HepG2 (cell line): ENCODE results near the gene EMILIN3. TPM values are rescaled to one million over a fixed set of nuclear protein-coding genes. Genes with fewer than 3 reads are reported as not detected.

Experiments used
- ATAC-seq: fragments of 200-7000 bp; cut with Tn5 transposase; 3 replicates; pipeline ENCODE4 v1.9.1; 2020; ENCODE audit warnings: mild to moderate bottlenecking, moderate library complexity
- BruUV-seq: library from RNA; stranded (reverse); fragments of 400-500 nt; replicated peaks from 2 replicates; lab custom pipeline; 2021; lab: Mats Ljungman, UMichigan
- CTCF ChIA-PET: fragments of 300-600 bp; formaldehyde crosslinking; extraction: SDS; loops from one replicate; lab custom pipeline; 2021; ENCODE audit warnings: low total read pairs, inconsistent platforms, low intra/inter-chr PET ratio; lab: Yijun Ruan, JAX
- POLR2A ChIA-PET: fragments of 350-600 bp; sonication (Branson Sonifier 250); formaldehyde crosslinking; loops from one replicate; lab custom pipeline; 2020; ENCODE audit warnings: antibody characterized with exemption, inconsistent platforms; lab: Yijun Ruan, JAX
- DNase-seq: peaks from one replicate; pipeline ENCODE4 v3.0.0-alpha.2; 2015; ENCODE audit warnings: low spot score
- FAIRE-seq: peaks from 3 replicates; lab custom pipeline; 2011; peaks lifted over from hg19 to GRCh38; lab: Jason Lieb, UNC
- H2AFZ ChIP-seq: one replicate; pipeline ENCODE4 v1.6.1; 2011; ENCODE audit warnings: low read length, inconsistent platforms
- H3K27ac ChIP-seq: fragments of 300-600 bp; 3 replicates; pipeline ENCODE4 v1.8.0; 2011; ENCODE audit warnings: mixed run types, mild to moderate bottlenecking, mixed read lengths, low read length, inconsistent platforms; ENCODE audit not compliant: insufficient read depth; ENCODE audit errors: extremely low read length
- H3K27me3 ChIP-seq, 2 experiments: fragments of 200-600 bp in 1 of 2; 2 replicates in 1 of 2; 3 replicates in 1 of 2; pipeline versions ENCODE4 v1.6.0 to v1.8.0; 2011; ENCODE audit warnings: low read length in 2 of 2, mild to moderate bottlenecking in 2 of 2, moderate library complexity in 2 of 2, inconsistent platforms in 1 of 2; ENCODE audit not compliant: insufficient read depth in 2 of 2, control insufficient read depth in 1 of 2
- H3K36me3 ChIP-seq, 2 experiments: fragments of 200-600 bp in 1 of 2; replicated peaks in 1 of 2; 2 replicates in 1 of 2; 3 replicates in 1 of 2; pipeline versions ENCODE4 v1.5.1 to v1.8.0; 2011; ENCODE audit warnings: low read length in 2 of 2, inconsistent platforms in 1 of 2; ENCODE audit not compliant: insufficient read depth in 2 of 2, control insufficient read depth in 1 of 2
- H3K4me1 ChIP-seq: 2 replicates; pipeline ENCODE4 v1.5.1; 2012; ENCODE audit warnings: low read length, inconsistent platforms; ENCODE audit not compliant: insufficient read depth
- H3K4me2 ChIP-seq: 2 replicates; pipeline ENCODE4 v1.6.0; 2011; ENCODE audit warnings: low read depth, low read length, inconsistent platforms
- H3K4me3 ChIP-seq, 3 experiments: fragments of 200-600 bp in 1 of 3; sonication (generic), shearing (Covaris generic) in 1 of 3; replicated peaks in 1 of 3; 2 replicates each; pipeline ENCODE4 v1.5.1; 2011 to 2016; ENCODE audit warnings: low read length in 3 of 3, inconsistent platforms in 2 of 3, low read depth in 2 of 3, mild to moderate bottlenecking in 2 of 3, control low read depth in 1 of 3, mixed read lengths in 1 of 3; ENCODE audit not compliant: insufficient read depth in 1 of 3
- H3K79me2 ChIP-seq: one replicate; pipeline ENCODE4 v1.6.1; 2011; ENCODE audit warnings: low read length, inconsistent platforms; ENCODE audit not compliant: insufficient read depth
- H3K9ac ChIP-seq: 2 replicates; pipeline ENCODE4 v1.6.0; 2011; ENCODE audit warnings: mild to moderate bottlenecking, low read depth, low read length, inconsistent platforms; ENCODE audit not compliant: insufficient read depth
- H3K9me3 ChIP-seq: 2 replicates; pipeline ENCODE4 v1.5.1; 2012; ENCODE audit warnings: mild to moderate bottlenecking, low read length
- H4K20me1 ChIP-seq: 2 replicates; pipeline ENCODE4 v1.6.0; 2011; ENCODE audit warnings: inconsistent platforms, mild to moderate bottlenecking, low read length, moderate library complexity; ENCODE audit not compliant: insufficient read depth
- ATF7 ChIP-seq, 2 experiments: fragments of 450-650 bp in 1 of 2; sonication (generic) in 1 of 2; formaldehyde crosslinking in 1 of 2; IDR thresholded peaks; 2 replicates each; pipeline versions ENCODE4 v1.4.0 to v1.6.1; 2016 to 2020; ENCODE audit warnings: antibody characterized with exemption in 1 of 2, mild to moderate bottlenecking in 1 of 2, missing genetic modification reagents in 1 of 2
- CEBPB ChIP-seq: IDR thresholded peaks from 2 replicates; pipeline ENCODE4 v1.6.1; 2011; ENCODE audit warnings: low read depth, low read length, improper control_type of control experiment, borderline replicate concordance
- GLI4 ChIP-seq: sonication (generic); formaldehyde crosslinking; IDR thresholded peaks from 2 replicates; pipeline ENCODE4 v1.5.1; 2020; ENCODE audit warnings: missing genetic modification reagents, mild to moderate bottlenecking, moderate library complexity, borderline replicate concordance
- HDAC2 ChIP-seq: sonication (generic); formaldehyde crosslinking; IDR thresholded peaks from 2 replicates; pipeline ENCODE4 v1.4.0; 2020; ENCODE audit warnings: missing genetic modification reagents
- HMG20B ChIP-seq: conservative IDR thresholded peaks from 2 replicates; pipeline ENCODE4 v1.6.1; 2016; ENCODE audit warnings: missing genetic modification reagents, missing compliant biosample characterization
- MXI1 ChIP-seq: IDR thresholded peaks from 3 replicates; pipeline ENCODE4 v1.6.1; 2012; ENCODE audit warnings: low read depth, low read length, inconsistent platforms, borderline replicate concordance
- RCOR2 ChIP-seq: IDR thresholded peaks from 2 replicates; pipeline ENCODE4 v1.6.1; 2016; ENCODE audit warnings: missing biosample characterization, missing genetic modification reagents
- SNAPC2 ChIP-seq: sonication (generic); formaldehyde crosslinking; IDR thresholded peaks from 2 replicates; pipeline ENCODE4 v1.8.1; 2022; ENCODE audit warnings: mild to moderate bottlenecking, missing genetic modification reagents
- TARDBP ChIP-seq: sonication (generic); formaldehyde crosslinking; IDR thresholded peaks from 2 replicates; pipeline ENCODE4 v1.8.0; 2022; ENCODE audit warnings: mild to moderate bottlenecking, missing genetic modification reagents
- ZFP1 ChIP-seq: IDR thresholded peaks from 2 replicates; pipeline ENCODE4 v1.6.1; 2016
- ZGPAT ChIP-seq: IDR thresholded peaks from 2 replicates; pipeline ENCODE4 v1.6.1; 2016; ENCODE audit warnings: mild to moderate bottlenecking
- ZNF292 ChIP-seq: sonication (generic); formaldehyde crosslinking; IDR thresholded peaks from 2 replicates; pipeline ENCODE4 v1.8.1; 2022; ENCODE audit warnings: mild to moderate bottlenecking, low read depth, missing genetic modification reagents, borderline replicate concordance
- ZNF382 ChIP-seq: sonication (generic); formaldehyde crosslinking; IDR thresholded peaks from 2 replicates; pipeline ENCODE4 v1.5.0; 2020; ENCODE audit warnings: missing genetic modification reagents, mild to moderate bottlenecking, borderline replicate concordance
- WGBS: methylation state at CpG from one replicate; pipeline ENCODE4 v1.1.6; 2017; ENCODE audit warnings: low lambda C conversion rate; 5-methylcytosine and 5-hydroxymethylcytosine counted together
- in situ Hi-C: cut with HindIII; loops from 2 replicates; pipeline ENCODE4 v1.10.0; 2017; ENCODE audit warnings: low pct_unique_long_range_greater_than_20kb; ENCODE audit not compliant: extremely low pct_ligation_motif_present
- intact Hi-C: fragments of 100-400 bp; cut with micrococcal nuclease; formaldehyde crosslinking; loops from one replicate; pipeline ENCODE4 v1.10.0; 2022; ENCODE audit not compliant: unreplicated experiment
- polyA plus RNA-seq, 8 experiments: library from polyadenylated mRNA; depleted of rRNA in 3 of 8; stranded (reverse) in 7 of 8; unstranded in 1 of 8; fragments of >200 nt; fragmentation: Illumina TruSeq in 4 of 8; extraction: Trizol in 4 of 8; gene quantifications; 2 replicates each; pipeline versions ENCODE4 v1.2.1 to v1.2.3, GENCODE V29; 2011 to 2016; ENCODE audit warnings: low read depth in 4 of 8, missing spikeins in 1 of 8, mixed read lengths in 1 of 8; ENCODE audit not compliant: insufficient read depth in 1 of 8
- total RNA-seq, 5 experiments: library from RNA; depleted of rRNA; stranded (reverse); fragments of >200 nt; fragmentation: Illumina TruSeq; extraction: Trizol; gene quantifications; 2 replicates each; pipeline ENCODE4 v1.2.3, GENCODE V29; 2016; ENCODE audit warnings: low read depth in 1 of 5
- TF ChIP-seq, protein P1 (sequence below): sonication (generic); formaldehyde crosslinking; IDR thresholded peaks from 2 replicates; pipeline ENCODE4 v1.4.0; 2020; ENCODE audit warnings: mild to moderate bottlenecking, missing genetic modification reagents, borderline replicate concordance
- TF ChIP-seq, protein P2 (sequence below): sonication (generic); formaldehyde crosslinking; IDR thresholded peaks from 2 replicates; pipeline ENCODE4 v1.4.0; 2020; ENCODE audit warnings: mild to moderate bottlenecking, missing genetic modification reagents, borderline replicate concordance

EMILIN3 gene
- total and polyA plus RNA-seq, 2 of the 13 experiments (the other 11 are each of a cell fraction or from before 2014, with no cell fraction given): 0.25 to 0.29 TPM

- no peak for DNase-seq
- BruUV-seq: no TSS peak
- Histone ChIP-seq H3K9ac (no peak overlapping the region), H3K4me2 (no peak overlapping the region), H3K36me3 (no peaks in the 10 kb centered on the region), H4K20me1 (no peaks in the 10 kb centered on the region), H3K4me3 (no peak overlapping the region), H2AFZ (no peak overlapping the region), H3K27ac (no peak overlapping the region), H3K4me1 (peaks cover 17% of the 10 kb centered on the region)
- no peak for FAIRE-seq
- in situ Hi-C loops: no loop called here
- ChIA-PET POLR2A (no interaction called here), CTCF (no interaction called here)
- 88% methylated on average over 3 of the region's 3 CpGs for WGBS
- intact Hi-C loops: no loop called here
- TF ChIP-seq SNAPC2 (CRISPR knock-in tag) (no peak), ZNF292 (CRISPR knock-in tag) (no peak), ZFP1 (CRISPR knock-in tag) (no peak), RCOR2 (no peak), HMG20B (CRISPR knock-in tag) (no peak), GLI4 (CRISPR knock-in tag) (no peak), HDAC2 (no peak), ZNF382 (CRISPR knock-in tag) (no peak), TARDBP (no peak), ZGPAT (no peak), CEBPB (peak; percentile 86), MXI1 (no peak), ATF7 (IDR thresholded peaks at IDR 0.05) (peak; percentile 91), ATF7 (CRISPR knock-in tag; IDR thresholded peaks at IDR 0.05) (no peak)
- TF ChIP-seq, protein P1, sequence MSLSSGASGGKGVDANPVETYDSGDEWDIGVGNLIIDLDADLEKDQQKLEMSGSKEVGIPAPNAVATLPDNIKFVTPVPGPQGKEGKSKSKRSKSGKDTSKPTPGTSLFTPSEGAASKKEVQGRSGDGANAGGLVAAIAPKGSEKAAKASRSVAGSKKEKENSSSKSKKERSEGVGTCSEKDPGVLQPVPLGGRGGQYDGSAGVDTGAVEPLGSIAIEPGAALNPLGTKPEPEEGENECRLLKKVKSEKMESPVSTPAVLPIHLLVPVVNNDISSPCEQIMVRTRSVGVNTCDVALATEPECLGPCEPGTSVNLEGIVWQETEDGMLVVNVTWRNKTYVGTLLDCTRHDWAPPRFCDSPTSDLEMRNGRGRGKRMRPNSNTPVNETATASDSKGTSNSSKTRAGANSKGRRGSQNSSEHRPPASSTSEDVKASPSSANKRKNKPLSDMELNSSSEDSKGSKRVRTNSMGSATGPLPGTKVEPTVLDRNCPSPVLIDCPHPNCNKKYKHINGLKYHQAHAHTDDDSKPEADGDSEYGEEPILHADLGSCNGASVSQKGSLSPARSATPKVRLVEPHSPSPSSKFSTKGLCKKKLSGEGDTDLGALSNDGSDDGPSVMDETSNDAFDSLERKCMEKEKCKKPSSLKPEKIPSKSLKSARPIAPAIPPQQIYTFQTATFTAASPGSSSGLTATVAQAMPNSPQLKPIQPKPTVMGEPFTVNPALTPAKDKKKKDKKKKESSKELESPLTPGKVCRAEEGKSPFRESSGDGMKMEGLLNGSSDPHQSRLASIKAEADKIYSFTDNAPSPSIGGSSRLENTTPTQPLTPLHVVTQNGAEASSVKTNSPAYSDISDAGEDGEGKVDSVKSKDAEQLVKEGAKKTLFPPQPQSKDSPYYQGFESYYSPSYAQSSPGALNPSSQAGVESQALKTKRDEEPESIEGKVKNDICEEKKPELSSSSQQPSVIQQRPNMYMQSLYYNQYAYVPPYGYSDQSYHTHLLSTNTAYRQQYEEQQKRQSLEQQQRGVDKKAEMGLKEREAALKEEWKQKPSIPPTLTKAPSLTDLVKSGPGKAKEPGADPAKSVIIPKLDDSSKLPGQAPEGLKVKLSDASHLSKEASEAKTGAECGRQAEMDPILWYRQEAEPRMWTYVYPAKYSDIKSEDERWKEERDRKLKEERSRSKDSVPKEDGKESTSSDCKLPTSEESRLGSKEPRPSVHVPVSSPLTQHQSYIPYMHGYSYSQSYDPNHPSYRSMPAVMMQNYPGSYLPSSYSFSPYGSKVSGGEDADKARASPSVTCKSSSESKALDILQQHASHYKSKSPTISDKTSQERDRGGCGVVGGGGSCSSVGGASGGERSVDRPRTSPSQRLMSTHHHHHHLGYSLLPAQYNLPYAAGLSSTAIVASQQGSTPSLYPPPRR (CRISPR knock-in tag): no peak
- TF ChIP-seq, protein P2, sequence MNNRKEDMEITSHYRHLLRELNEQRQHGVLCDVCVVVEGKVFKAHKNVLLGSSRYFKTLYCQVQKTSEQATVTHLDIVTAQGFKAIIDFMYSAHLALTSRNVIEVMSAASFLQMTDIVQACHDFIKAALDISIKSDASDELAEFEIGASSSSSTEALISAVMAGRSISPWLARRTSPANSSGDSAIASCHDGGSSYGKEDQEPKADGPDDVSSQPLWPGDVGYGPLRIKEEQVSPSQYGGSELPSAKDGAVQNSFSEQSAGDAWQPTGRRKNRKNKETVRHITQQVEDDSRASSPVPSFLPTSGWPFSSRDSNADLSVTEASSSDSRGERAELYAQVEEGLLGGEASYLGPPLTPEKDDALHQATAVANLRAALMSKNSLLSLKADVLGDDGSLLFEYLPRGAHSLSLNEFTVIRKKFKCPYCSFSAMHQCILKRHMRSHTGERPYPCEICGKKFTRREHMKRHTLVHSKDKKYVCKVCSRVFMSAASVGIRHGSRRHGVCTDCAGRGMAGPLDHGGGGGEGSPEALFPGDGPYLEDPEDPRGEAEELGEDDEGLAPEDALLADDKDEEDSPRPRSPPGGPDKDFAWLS (CRISPR knock-in tag): no peak
- TF ChIP-seq, all 625 proteins: peak for 2
- H3K79me2 ChIP-seq: no peaks in the 10 kb centered on the region
- ATAC-seq: no peak
- no peaks in the 10 kb centered on the region for H3K9me3 ChIP-seq
- H3K27me3 ChIP-seq: peaks cover 0 to 5% of the 10 kb centered on the region in 2 experiments; a peak in 1 of 5 replicates
Observed at GRCh38 chr20:41390889-41391288, 24.3 kb upstream of the EMILIN3 start.
